HEK293 (cell line): Measurements from ENCODE around the gene ADIPOR2.

Source experiments
- CTCF ChIA-PET: fragments of 350-600 bp; formaldehyde crosslinking; extraction: SDS; loops from one replicate; lab custom pipeline; 2021; ENCODE audit warnings: antibody characterized with exemption; lab: Yijun Ruan, JAX
- POLR2A ChIA-PET: fragments of 300-600 bp; formaldehyde crosslinking; extraction: SDS; loops from one replicate; lab custom pipeline; 2020; ENCODE audit warnings: antibody characterized with exemption, inconsistent platforms; lab: Yijun Ruan, JAX
- H3K27ac ChIP-seq: fragments of 200-500 bp; sonication (Bioruptor generic); 2 replicates; pipeline ENCODE4 v1.5.1; 2014; ENCODE audit warnings: low read depth, low read length, control low read depth, inconsistent platforms; ENCODE audit errors: extremely low read depth
- H3K36me3 ChIP-seq, 2 experiments: fragments of 200-500 bp in 1 of 2; sonication (Bioruptor generic) in 1 of 2; 1 replicate in 1 of 2; 2 replicates in 1 of 2; pipeline ENCODE4 v1.5.1; 2014 to 2017; ENCODE audit warnings: inconsistent platforms in 2 of 2, low read length in 2 of 2; ENCODE audit not compliant: control insufficient read depth in 2 of 2, insufficient read depth in 1 of 2
- H3K4me1 ChIP-seq: fragments of 200-500 bp; sonication (Bioruptor generic); 2 replicates; pipeline ENCODE4 v1.5.1; 2014; ENCODE audit warnings: mild to moderate bottlenecking, low read length, inconsistent platforms; ENCODE audit not compliant: control insufficient read depth, insufficient read depth
- H3K4me3 ChIP-seq: 2 replicates; pipeline ENCODE4 v1.5.1; 2011; ENCODE audit warnings: low read depth, mild to moderate bottlenecking, control low read depth, low read length, moderate library complexity
- H3K9me3 ChIP-seq: fragments of 200-500 bp; sonication (Bioruptor generic); 2 replicates; pipeline ENCODE4 v1.5.1; 2014; ENCODE audit warnings: low read depth, low read length, inconsistent platforms; ENCODE audit not compliant: control insufficient read depth, insufficient read depth
- EGR2 ChIP-seq: fragments of 450-650 bp; formaldehyde crosslinking; IDR thresholded peaks from 2 replicates; pipeline ENCODE4 v1.5.1; 2016; ENCODE audit warnings: low read depth, missing biosample characterization, missing genetic modification characterization
- KLF9 ChIP-seq: fragments of 450-650 bp; formaldehyde crosslinking; IDR thresholded peaks from 2 replicates; pipeline ENCODE4 v1.5.1; 2016; ENCODE audit warnings: missing biosample characterization, missing genetic modification characterization, low read depth
- ZNF169 ChIP-seq: fragments of 450-650 bp; formaldehyde crosslinking; IDR thresholded peaks from 2 replicates; pipeline ENCODE4 v1.5.1; 2016; ENCODE audit warnings: missing biosample characterization, missing genetic modification characterization
- ZNF366 ChIP-seq: fragments of 450-650 bp; formaldehyde crosslinking; conservative IDR thresholded peaks from 2 replicates; pipeline ENCODE4 v1.5.1; 2016; ENCODE audit warnings: missing biosample characterization, missing genetic modification characterization
- ZNF37A ChIP-seq: fragments of 450-650 bp; IDR thresholded peaks from 2 replicates; pipeline ENCODE4 v1.5.1; 2018; ENCODE audit warnings: missing biosample characterization, missing genetic modification characterization
- ZNF423 ChIP-seq: fragments of 450-650 bp; formaldehyde crosslinking; IDR thresholded peaks from 2 replicates; pipeline ENCODE4 v1.5.1; 2016; ENCODE audit warnings: missing biosample characterization, missing genetic modification characterization
- ZNF473 ChIP-seq: fragments of 450-650 bp; formaldehyde crosslinking; IDR thresholded peaks from 2 replicates; pipeline ENCODE4 v1.5.1; 2017; ENCODE audit warnings: missing biosample characterization, missing genetic modification characterization
- ZNF510 ChIP-seq: fragments of 450-650 bp; formaldehyde crosslinking; IDR thresholded peaks from 2 replicates; pipeline ENCODE4 v1.5.1; 2018; ENCODE audit warnings: mild to moderate bottlenecking, missing genetic modification characterization, missing biosample characterization; ENCODE audit not compliant: insufficient replicate concordance
- ZNF600 ChIP-seq: fragments of 450-650 bp; formaldehyde crosslinking; IDR thresholded peaks from 2 replicates; pipeline ENCODE4 v1.5.1; 2016; ENCODE audit warnings: missing biosample characterization, missing genetic modification characterization
- ZNF610 ChIP-seq: fragments of 450-650 bp; formaldehyde crosslinking; IDR thresholded peaks from 2 replicates; pipeline ENCODE4 v1.5.1; 2016; ENCODE audit warnings: missing biosample characterization, missing genetic modification characterization, borderline replicate concordance
- ZNF629 ChIP-seq: fragments of 450-650 bp; formaldehyde crosslinking; IDR thresholded peaks from 2 replicates; pipeline ENCODE4 v1.5.1; 2017; ENCODE audit warnings: missing biosample characterization, missing genetic modification characterization
- ZNF660 ChIP-seq: fragments of 450-650 bp; IDR thresholded peaks from 2 replicates; pipeline ENCODE4 v1.5.1; 2018; ENCODE audit warnings: missing biosample characterization, mild to moderate bottlenecking, missing genetic modification characterization
- ZNF768 ChIP-seq: fragments of 450-650 bp; formaldehyde crosslinking; IDR thresholded peaks from 2 replicates; pipeline ENCODE4 v1.5.1; 2018; ENCODE audit warnings: missing biosample characterization, mild to moderate bottlenecking, missing genetic modification characterization
- ZSCAN16 ChIP-seq: fragments of 450-650 bp; formaldehyde crosslinking; IDR thresholded peaks from 2 replicates; pipeline ENCODE4 v1.5.1; 2016; ENCODE audit warnings: missing biosample characterization, missing genetic modification characterization
- TF ChIP-seq, protein P1 (sequence below): fragments of 450-650 bp; formaldehyde crosslinking; conservative IDR thresholded peaks from 2 replicates; pipeline ENCODE4 v1.5.1; 2016; ENCODE audit warnings: low read depth, missing biosample characterization, missing genetic modification characterization
- TF ChIP-seq, protein P2 (sequence below): fragments of 450-650 bp; formaldehyde crosslinking; IDR thresholded peaks from 2 replicates; pipeline ENCODE4 v1.5.1; 2016; ENCODE audit warnings: missing biosample characterization, missing genetic modification characterization
- TF ChIP-seq, protein P3 (sequence below): fragments of 450-650 bp; formaldehyde crosslinking; IDR thresholded peaks from 2 replicates; pipeline ENCODE4 v1.5.1; 2016; ENCODE audit warnings: missing biosample characterization, missing genetic modification characterization

The ADIPOR2 gene

DNA sequence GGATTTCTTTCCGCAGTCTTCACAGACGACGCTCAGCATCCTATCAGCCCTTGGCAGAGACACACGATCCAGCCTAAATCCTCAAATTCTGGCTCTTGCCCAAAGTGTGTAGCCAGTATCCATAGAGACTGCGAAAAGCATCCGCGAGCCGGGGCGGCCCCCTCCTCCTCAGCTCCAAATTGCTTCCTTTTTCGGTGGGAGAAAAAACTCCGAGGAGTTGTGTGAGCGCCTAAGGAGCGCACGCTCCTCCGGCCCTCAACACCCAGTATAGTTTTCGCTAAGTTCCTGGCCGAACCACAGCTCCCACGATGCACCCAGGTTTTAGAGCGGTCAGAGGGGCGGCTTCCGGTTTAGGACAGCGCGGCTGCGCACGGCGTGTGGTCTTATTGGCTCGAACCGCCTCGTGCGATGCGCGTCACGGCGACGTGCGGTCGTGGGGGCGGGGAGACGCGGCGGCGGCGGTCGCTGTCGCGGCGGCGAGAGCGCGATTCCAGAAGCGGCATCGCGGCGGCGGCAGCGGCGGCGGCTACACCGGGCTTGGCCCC, at the start of gene ADIPOR2 (continued):
- TF ChIP-seq, protein P1, sequence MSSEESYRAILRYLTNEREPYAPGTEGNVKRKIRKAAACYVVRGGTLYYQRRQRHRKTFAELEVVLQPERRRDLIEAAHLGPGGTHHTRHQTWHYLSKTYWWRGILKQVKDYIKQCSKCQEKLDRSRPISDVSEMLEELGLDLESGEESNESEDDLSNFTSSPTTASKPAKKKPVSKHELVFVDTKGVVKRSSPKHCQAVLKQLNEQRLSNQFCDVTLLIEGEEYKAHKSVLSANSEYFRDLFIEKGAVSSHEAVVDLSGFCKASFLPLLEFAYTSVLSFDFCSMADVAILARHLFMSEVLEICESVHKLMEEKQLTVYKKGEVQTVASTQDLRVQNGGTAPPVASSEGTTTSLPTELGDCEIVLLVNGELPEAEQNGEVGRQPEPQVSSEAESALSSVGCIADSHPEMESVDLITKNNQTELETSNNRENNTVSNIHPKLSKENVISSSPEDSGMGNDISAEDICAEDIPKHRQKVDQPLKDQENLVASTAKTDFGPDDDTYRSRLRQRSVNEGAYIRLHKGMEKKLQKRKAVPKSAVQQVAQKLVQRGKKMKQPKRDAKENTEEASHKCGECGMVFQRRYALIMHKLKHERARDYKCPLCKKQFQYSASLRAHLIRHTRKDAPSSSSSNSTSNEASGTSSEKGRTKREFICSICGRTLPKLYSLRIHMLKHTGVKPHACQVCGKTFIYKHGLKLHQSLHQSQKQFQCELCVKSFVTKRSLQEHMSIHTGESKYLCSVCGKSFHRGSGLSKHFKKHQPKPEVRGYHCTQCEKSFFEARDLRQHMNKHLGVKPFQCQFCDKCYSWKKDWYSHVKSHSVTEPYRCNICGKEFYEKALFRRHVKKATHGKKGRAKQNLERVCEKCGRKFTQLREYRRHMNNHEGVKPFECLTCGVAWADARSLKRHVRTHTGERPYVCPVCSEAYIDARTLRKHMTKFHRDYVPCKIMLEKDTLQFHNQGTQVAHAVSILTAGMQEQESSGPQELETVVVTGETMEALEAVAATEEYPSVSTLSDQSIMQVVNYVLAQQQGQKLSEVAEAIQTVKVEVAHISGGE, result peak; percentile 49
- peak; percentile 81; the same call in 1 of the 2 replicates for TF ChIP-seq ZNF610 (tag by site-specific recombination)
- no peak for TF ChIP-seq ZNF600
- TF ChIP-seq ZNF629 (tag by site-specific recombination), result peak; percentile 74
- TF ChIP-seq, protein P2, sequence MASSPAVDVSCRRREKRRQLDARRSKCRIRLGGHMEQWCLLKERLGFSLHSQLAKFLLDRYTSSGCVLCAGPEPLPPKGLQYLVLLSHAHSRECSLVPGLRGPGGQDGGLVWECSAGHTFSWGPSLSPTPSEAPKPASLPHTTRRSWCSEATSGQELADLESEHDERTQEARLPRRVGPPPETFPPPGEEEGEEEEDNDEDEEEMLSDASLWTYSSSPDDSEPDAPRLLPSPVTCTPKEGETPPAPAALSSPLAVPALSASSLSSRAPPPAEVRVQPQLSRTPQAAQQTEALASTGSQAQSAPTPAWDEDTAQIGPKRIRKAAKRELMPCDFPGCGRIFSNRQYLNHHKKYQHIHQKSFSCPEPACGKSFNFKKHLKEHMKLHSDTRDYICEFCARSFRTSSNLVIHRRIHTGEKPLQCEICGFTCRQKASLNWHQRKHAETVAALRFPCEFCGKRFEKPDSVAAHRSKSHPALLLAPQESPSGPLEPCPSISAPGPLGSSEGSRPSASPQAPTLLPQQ (tag by site-specific recombination), result 0 out of 2 replicates have a peak, but pooled peaks have one; percentile 21
- no peak for TF ChIP-seq ZNF473 (tag by site-specific recombination)
- TF ChIP-seq ZNF660 (tag by site-specific recombination), result peak; percentile 60; the same call in 1 of the 2 replicates
- TF ChIP-seq ZNF169 (tag by site-specific recombination), result no peak
- TF ChIP-seq ZNF366 (tag by site-specific recombination), result peak; percentile 38; the same call in 1 of the 2 replicates

DNA sequence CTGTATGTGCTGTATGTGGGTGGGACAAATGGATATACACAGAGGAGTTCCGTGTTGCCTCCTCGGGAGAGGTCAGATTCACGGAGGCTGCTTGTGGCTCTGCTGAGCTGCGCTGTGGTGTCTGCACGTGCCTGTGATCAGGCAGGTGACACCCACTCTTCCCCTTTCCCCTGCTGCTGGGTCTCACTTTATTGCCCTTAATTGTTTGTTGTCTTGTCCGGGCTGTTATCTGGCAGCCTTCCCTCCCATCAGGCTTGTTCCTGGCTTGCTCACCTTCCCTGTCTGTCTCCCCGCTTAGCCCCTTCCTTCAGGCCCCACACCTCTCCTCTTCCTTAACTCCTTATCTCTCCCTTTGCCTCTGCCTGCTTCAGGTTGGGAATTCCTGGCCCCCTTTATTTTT, 48.4 kb upstream of the ADIPOR2 start:
- Histone ChIP-seq H3K9me3 (no peaks in the 10 kb centered on the region), H3K27ac (no peak overlapping the region), H3K36me3 (peaks cover 0 to 25% of the 10 kb centered on the region in 2 experiments; a peak in 1 of 3 replicates), H3K4me1 (peaks cover 2% of the 10 kb centered on the region; the same call in 1 of the 2 replicates), H3K4me3 (no peak overlapping the region)
- ChIA-PET CTCF (interaction anchor here (1.5 to 3.0 kb wide), 2 partner anchors 8 to 148 kb away, joined by 7 to 24 read pairs; no protein-coding TSS in a partner anchor), POLR2A (no interaction called here)
- TF ChIP-seq ZNF510 (no peak), KLF9 (tag by site-specific recombination) (no peak), EGR2 (tag by site-specific recombination) (peak; percentile 29; the same call in 1 of the 2 replicates), ZNF37A (tag by site-specific recombination) (no peak), ZNF423 (tag by site-specific recombination) (no peak)

DNA sequence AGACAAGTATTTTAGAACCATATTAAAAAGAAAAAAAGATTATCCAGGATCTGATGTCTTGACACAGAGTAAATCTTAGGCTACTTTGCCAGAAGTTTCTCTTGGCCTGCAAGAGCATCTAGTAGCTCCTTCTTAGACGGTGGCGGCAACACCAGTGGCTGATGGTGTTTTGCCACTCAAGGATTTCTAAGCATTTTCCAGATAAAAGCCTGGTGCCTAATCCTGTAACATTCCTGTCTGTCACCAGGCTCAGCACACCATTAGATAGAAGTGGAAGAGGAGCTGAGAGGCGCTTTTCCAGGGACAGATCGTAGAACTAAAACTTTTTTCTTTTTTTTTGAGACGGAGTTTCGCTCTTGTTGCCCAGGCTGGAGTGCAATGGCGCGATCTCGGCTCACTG, 47.8 kb upstream of the ADIPOR2 start:
- Histone ChIP-seq H3K36me3 (peaks cover 0 to 25% of the 10 kb centered on the region in 2 experiments; a peak in 2 of 3 replicates), H3K4me3 (no peak overlapping the region), H3K4me1 (peaks cover 2% of the 10 kb centered on the region; the same call in 1 of the 2 replicates), H3K27ac (no peak overlapping the region), H3K9me3 (no peaks in the 10 kb centered on the region)
- POLR2A ChIA-PET, result no interaction called here
- CTCF ChIA-PET, result interaction anchor here (0.8 to 3.0 kb wide), 4 partner anchors 9 to 297 kb away, joined by 3 to 24 read pairs (median 6); no protein-coding TSS in a partner anchor
- TF ChIP-seq ZNF768 (no peak), ZSCAN16 (no peak), ZNF600 (no peak)
- TF ChIP-seq, protein P3, sequence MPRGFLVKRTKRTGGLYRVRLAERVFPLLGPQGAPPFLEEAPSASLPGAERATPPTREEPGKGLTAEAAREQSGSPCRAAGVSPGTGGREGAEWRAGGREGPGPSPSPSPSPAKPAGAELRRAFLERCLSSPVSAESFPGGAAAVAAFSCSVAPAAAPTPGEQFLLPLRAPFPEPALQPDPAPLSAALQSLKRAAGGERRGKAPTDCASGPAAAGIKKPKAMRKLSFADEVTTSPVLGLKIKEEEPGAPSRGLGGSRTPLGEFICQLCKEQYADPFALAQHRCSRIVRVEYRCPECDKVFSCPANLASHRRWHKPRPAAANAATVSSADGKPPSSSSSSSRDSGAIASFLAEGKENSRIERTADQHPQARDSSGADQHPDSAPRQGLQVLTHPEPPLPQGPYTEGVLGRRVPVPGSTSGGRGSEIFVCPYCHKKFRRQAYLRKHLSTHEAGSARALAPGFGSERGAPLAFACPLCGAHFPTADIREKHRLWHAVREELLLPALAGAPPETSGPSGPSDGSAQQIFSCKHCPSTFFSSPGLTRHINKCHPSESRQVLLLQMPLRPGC (tag by site-specific recombination), result no peak
